ENCODE results near the gene MAPKAPK2.

Gene MAPKAPK2

GRCh38 chr1:206738370-206739366, 54.0 kb downstream of the MAPKAPK2 start:
- Histone ChIP-seq H3K9ac (ENCODE audit: low read depth, low read length, poor library complexity, severe bottlenecking) (peak overlapping the region; percentile 27), H2AFZ (ENCODE audit: low read length) (no peak overlapping the region), H3K79me2 (ENCODE audit: insufficient read depth, low read length) (no peaks in the 10 kb centered on the region), H3K9me2 (replicated peaks; ENCODE audit: low read depth, low read length) (no peaks in the 10 kb centered on the region), H3K4me3 (ENCODE audit: low read length, poor library complexity, severe bottlenecking) (no peak overlapping the region), H3K9me3 (ENCODE audit: insufficient read depth, low read depth, low read length) (no peaks in the 10 kb centered on the region), H4K20me1 (ENCODE audit: insufficient read depth, low read length, poor library complexity, severe bottlenecking) (no peaks in the 10 kb centered on the region), H3K4me2 (ENCODE audit: low read depth, low read length, poor library complexity, severe bottlenecking) (peak overlapping the region; percentile 28), H3K36me3 (ENCODE audit: insufficient read depth, low read length) (peaks cover 15% of the 10 kb centered on the region; the same call in 1 of the 2 replicates), H3F3A (ENCODE audit: low read depth) (peaks cover 5% of the 10 kb centered on the region; the same call in 1 of the 2 replicates), H3K27me3 (ENCODE audit: insufficient read depth, low read length, poor library complexity, severe bottlenecking) (no peaks in the 10 kb centered on the region), H3K4me1 (ENCODE audit: insufficient read depth, low read length, poor library complexity, severe bottlenecking) (peaks cover 66% of the 10 kb centered on the region)
- peak; percentile 73 for TF ChIP-seq CTCF (conservative IDR thresholded peaks at IDR 0.05; ENCODE audit: low read length)
- TF ChIP-seq EZH2phosphoT487 (IDR thresholded peaks at IDR 0.05; ENCODE audit: borderline replicate concordance): no peak

- Histone ChIP-seq H3K4me2 (ENCODE audit: low read depth, low read length, poor library complexity, severe bottlenecking) (peak overlapping the region; percentile 28), H3K9me2 (replicated peaks; ENCODE audit: low read depth, low read length) (no peaks in the 10 kb centered on the region), H3K79me2 (ENCODE audit: insufficient read depth, low read length) (no peaks in the 10 kb centered on the region), H3K27me3 (ENCODE audit: insufficient read depth, low read length, poor library complexity, severe bottlenecking) (no peaks in the 10 kb centered on the region), H3K9ac (ENCODE audit: low read depth, low read length, poor library complexity, severe bottlenecking) (peak overlapping the region; percentile 27), H3K9me3 (ENCODE audit: insufficient read depth, low read depth, low read length) (no peaks in the 10 kb centered on the region), H2AFZ (ENCODE audit: low read length) (no peak overlapping the region), H3K4me3 (ENCODE audit: low read length, poor library complexity, severe bottlenecking) (no peak overlapping the region), H4K20me1 (ENCODE audit: insufficient read depth, low read length, poor library complexity, severe bottlenecking) (no peaks in the 10 kb centered on the region), H3K36me3 (ENCODE audit: insufficient read depth, low read length) (peaks cover 12% of the 10 kb centered on the region; the same call in 1 of the 2 replicates), H3F3A (ENCODE audit: low read depth) (peaks cover 5% of the 10 kb centered on the region; the same call in 1 of the 2 replicates), H3K4me1 (ENCODE audit: insufficient read depth, low read length, poor library complexity, severe bottlenecking) (peaks cover 68% of the 10 kb centered on the region)
- TF ChIP-seq EZH2phosphoT487 (IDR thresholded peaks at IDR 0.05; ENCODE audit: borderline replicate concordance) (no peak), CTCF (conservative IDR thresholded peaks at IDR 0.05; ENCODE audit: low read length) (no peak)
These were observed 54.8 kb downstream of the MAPKAPK2 start for GRCh38 chr1:206739411-206740076.

GRCh38 chr1:206741142-206741701, 56.5 kb downstream of the MAPKAPK2 start:
- Histone ChIP-seq H3K4me1 (ENCODE audit: insufficient read depth, low read length, poor library complexity, severe bottlenecking) (peaks cover 57% of the 10 kb centered on the region), H3K9ac (ENCODE audit: low read depth, low read length, poor library complexity, severe bottlenecking) (peak overlapping the region; percentile 27)

More at GRCh38 chr1:206741142-206741701, 56.5 kb downstream of the MAPKAPK2 start:
- no peaks in the 10 kb centered on the region for H3K9me2 ChIP-seq (replicated peaks; ENCODE audit: low read depth, low read length)
- no peak for TF ChIP-seq EZH2phosphoT487 (IDR thresholded peaks at IDR 0.05; ENCODE audit: borderline replicate concordance)
- TF ChIP-seq CTCF (conservative IDR thresholded peaks at IDR 0.05; ENCODE audit: low read length): no peak
- H3K79me2 ChIP-seq (ENCODE audit: insufficient read depth, low read length): no peaks in the 10 kb centered on the region
- H3K9me3 ChIP-seq (ENCODE audit: insufficient read depth, low read depth, low read length): no peaks in the 10 kb centered on the region
- H4K20me1 ChIP-seq (ENCODE audit: insufficient read depth, low read length, poor library complexity, severe bottlenecking): no peaks in the 10 kb centered on the region
- H3F3A ChIP-seq (ENCODE audit: low read depth): peaks cover 5% of the 10 kb centered on the region; the same call in 1 of the 2 replicates
- no peaks in the 10 kb centered on the region for H3K27me3 ChIP-seq (ENCODE audit: insufficient read depth, low read length, poor library complexity, severe bottlenecking)
- H2AFZ ChIP-seq (ENCODE audit: low read length): no peak overlapping the region
- no peak overlapping the region for H3K4me2 ChIP-seq (ENCODE audit: low read depth, low read length, poor library complexity, severe bottlenecking)
- no peak overlapping the region for H3K4me3 ChIP-seq (ENCODE audit: low read length, poor library complexity, severe bottlenecking)
- H3K36me3 ChIP-seq (ENCODE audit: insufficient read depth, low read length): no peaks in the 10 kb centered on the region

Measured in Loucy (cell line).